A549 treated with DMSO at 1 μM for 4 hours (cell line): ENCODE measurements around the gene TST. TPM values are rescaled to one million over a fixed set of nuclear protein-coding genes. Genes with fewer than 3 reads are reported as not detected.

Experiments used
- total RNA-seq: library from RNA; stranded (reverse); fragments of 200-300 nt; extraction: Qiagen RNA extraction; gene quantifications from 5 replicates; pipeline ENCODE4 v1.2.3, GENCODE V29; 2022; ENCODE audit warnings: low read depth

The TST gene
- 41.3 to 49.9 TPM (median 48.0 TPM) in 5 replicates for total RNA-seq

GRCh38 chr22:37019309-37020191 lies at the start of gene TST, which contains the start of gene MPST:
Gene TST (minus strand): TSS chr22:37019447. CDS start chr22:37018732, 715 bp downstream.
Gene MPST (plus strand): TSS chr22:37019742. CDS start chr22:37019837, 95 bp downstream.

DNA sequence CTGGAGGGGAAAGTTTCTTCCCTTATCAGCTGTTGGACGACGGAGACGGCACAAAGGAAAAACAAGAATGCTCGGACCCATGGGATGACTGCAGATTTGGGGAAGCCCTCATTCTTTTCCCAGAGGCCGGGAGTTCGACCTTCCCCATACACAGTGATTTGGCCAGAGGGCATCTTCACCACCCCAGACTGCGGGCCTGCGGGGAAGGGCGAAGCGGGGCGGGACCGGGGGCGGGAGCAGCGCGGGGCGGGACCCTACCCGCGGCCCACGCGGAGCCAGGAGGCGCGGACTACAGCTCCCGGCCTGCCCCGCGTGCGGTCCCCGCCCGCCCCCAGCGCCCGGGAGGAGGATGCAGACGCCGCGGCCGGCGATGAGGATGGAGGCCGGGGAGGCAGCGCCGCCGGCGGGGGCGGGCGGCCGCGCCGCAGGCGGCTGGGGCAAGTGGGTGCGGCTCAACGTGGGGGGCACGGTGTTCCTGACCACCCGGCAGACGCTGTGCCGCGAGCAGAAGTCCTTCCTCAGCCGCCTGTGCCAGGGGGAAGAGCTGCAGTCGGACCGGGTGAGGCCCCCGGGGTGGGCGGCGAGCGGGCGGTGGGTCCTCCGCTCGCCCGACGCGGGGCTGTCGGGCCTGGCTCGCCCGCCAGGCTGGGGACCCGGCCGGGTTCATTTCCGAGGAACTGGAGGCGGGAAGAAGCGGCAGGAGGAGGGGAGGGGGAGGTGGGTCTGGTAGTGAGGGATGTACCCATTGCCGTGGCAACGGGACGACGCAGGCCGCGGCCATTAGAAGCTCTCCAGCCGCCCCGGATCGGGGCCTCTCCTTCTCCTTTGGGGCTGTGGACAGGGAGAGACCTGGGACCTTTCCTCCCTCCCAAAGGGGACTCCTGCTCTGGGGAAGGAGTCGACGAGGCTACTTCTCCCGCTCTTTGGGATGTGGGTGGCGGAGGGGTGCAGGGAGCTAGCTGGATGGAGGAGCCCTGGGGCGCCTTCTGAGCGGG lies 32.4 kb upstream of the TST start, which contains the start of gene KCTD17:
KCTD17 (plus strand) TSS at position 352 of the 995 bp plus-strand sequence; CDS start at position 371, 19 bp downstream.

Other genes starting within 250 kb of the TST start
- gene IFT27, start 243.3 kb downstream of the TST start, total RNA-seq: 18.8 to 26.5 TPM (median 21.9 TPM) in 5 replicates
- not detected in 5 replicates for gene PVALB, start 202.4 kb downstream of the TST start, total RNA-seq
- not detected in 5 replicates for gene NCF4, start 158.4 kb downstream of the TST start, total RNA-seq
- gene CSF2RB, start 105.8 kb downstream of the TST start, total RNA-seq: 0.01 TPM in 1 of 5 replicates, not detected in the others
- gene MPST, start 295 bp upstream of the TST start, total RNA-seq: 41.8 to 71.1 TPM (median 60.9 TPM) in 5 replicates
- 22.1 to 27.5 TPM (median 23.5 TPM) in 5 replicates for gene KCTD17, start 32.3 kb upstream of the TST start, total RNA-seq
- 0.02 TPM in 1 of 5 replicates, not detected in the others for gene TMPRSS6, start 90.3 kb upstream of the TST start, total RNA-seq
- 0.06 to 0.15 TPM (median 0.13 TPM) in 5 replicates for gene IL2RB, start 130.5 kb upstream of the TST start, total RNA-seq
- 8.9 to 12.7 TPM (median 10.5 TPM) in 5 replicates for gene C1QTNF6, start 168.8 kb upstream of the TST start, total RNA-seq
- not detected in 5 replicates for gene SSTR3, start 193.0 kb upstream of the TST start, total RNA-seq
- gene RAC2, start 224.8 kb upstream of the TST start, total RNA-seq: 0.14 to 0.20 TPM (median 0.19 TPM) in 5 replicates